NB4 (cell line): Measurements from ENCODE around the gene RMI2.

ENCODE experiments used
- CTCF ChIP-seq: IDR thresholded peaks from one replicate; pipeline ENCODE4 v1.5.1; 2012; ENCODE audit warnings: low read depth, low read length
- MYC ChIP-seq: IDR thresholded peaks from 2 replicates; pipeline ENCODE4 v1.6.1; 2011; ENCODE audit warnings: low read depth, low read length
- POLR2A ChIP-seq: IDR thresholded peaks from 2 replicates; pipeline ENCODE4 v1.6.1; 2011; ENCODE audit warnings: mild to moderate bottlenecking; ENCODE audit not compliant: insufficient read length; ENCODE audit errors: extremely low read depth

- TF ChIP-seq POLR2A, result no peak
- peak; percentile 26 for TF ChIP-seq CTCF
- TF ChIP-seq MYC, result no peak
Measured at GRCh38 chr16:11386791-11387546, 41.7 kb downstream of the RMI2 start.
